PC-9 (cell line): ENCODE measurements around the gene CRYBG1.

ENCODE experiments used
- CTCF ChIP-seq: fragments of 200-600 bp; sonication (generic); conservative IDR thresholded peaks from 2 replicates; pipeline ENCODE4 v1.6.1; 2017; ENCODE audit warnings: mixed run types, antibody characterized with exemption, mild to moderate bottlenecking, moderate library complexity
- EZH2 ChIP-seq: fragments of 200-600 bp; sonication (generic); IDR thresholded peaks from 2 replicates; pipeline ENCODE4 v1.8.0; 2017; ENCODE audit warnings: antibody characterized with exemption, low read depth

DNA sequence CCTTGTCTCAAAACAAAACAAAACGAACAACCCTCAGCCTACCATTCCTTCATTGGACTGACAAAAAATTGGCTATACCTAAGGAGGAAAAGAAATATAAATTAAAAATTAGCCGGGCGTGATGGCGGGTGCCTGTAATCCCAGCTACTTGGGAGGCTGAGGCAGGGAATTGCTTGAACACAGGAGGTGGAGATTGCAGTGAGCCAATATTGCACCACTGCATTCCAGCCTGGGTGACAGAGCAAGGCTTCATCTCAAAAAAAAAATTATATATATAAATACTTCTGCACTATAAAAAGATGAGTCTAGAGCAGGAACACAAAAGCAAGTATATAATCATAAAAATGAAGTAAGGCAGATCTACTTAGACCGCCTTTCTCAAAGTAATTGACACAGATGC is 109.8 kb downstream of the CRYBG1 start:
- no peak for TF ChIP-seq CTCF
- TF ChIP-seq EZH2 = no peak
